NCI-H1105 treated with DMSO at 0.1 percent for 48 hours (cell line): ENCODE measurements around the gene PGS1.
"Not testable (repeated sequence)": the region's sequence is repeated elsewhere in the genome, so short reads cannot be mapped to it uniquely, and the experiment has no call there.

Experiments used
- DNase-seq: peaks from one replicate; lab custom pipeline; 2025; lab: John Stamatoyannopoulos, UW

Gene PGS1

GRCh38 chr17:78448356-78448993 lies 70.0 kb downstream of the PGS1 start:
- DNase-seq = no peak

DNA sequence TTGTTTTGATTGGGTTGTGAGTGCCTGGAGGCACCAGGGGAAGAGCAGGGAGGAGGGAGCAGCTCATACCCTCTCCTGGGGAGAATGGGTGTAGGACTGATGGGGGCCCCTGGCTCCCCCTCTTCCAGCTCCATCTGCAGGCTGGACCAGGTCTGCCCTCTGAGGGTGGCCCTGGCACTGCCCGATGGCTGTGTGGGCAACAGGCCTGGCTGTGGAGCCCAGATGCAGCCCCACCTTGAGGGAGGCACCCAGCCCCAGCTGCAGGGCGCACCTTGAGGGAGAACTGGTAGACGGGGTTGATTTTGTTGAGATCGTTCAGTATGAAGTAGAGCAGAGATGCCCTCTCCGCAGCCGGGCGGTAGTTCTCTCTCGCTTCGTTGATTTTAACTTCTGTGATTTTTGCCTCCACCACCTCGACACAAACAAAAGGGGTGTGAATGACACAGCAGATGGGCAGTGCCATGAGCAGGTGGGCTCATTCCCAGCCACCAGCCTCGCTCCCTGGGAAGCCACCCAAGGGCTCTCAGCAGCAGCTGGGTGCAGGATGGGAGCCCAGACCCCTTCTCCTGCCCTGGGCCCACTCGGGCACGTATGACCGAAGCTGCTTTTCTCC lies 71.6 kb downstream of the PGS1 start:
- DNase-seq = no peak

DNA sequence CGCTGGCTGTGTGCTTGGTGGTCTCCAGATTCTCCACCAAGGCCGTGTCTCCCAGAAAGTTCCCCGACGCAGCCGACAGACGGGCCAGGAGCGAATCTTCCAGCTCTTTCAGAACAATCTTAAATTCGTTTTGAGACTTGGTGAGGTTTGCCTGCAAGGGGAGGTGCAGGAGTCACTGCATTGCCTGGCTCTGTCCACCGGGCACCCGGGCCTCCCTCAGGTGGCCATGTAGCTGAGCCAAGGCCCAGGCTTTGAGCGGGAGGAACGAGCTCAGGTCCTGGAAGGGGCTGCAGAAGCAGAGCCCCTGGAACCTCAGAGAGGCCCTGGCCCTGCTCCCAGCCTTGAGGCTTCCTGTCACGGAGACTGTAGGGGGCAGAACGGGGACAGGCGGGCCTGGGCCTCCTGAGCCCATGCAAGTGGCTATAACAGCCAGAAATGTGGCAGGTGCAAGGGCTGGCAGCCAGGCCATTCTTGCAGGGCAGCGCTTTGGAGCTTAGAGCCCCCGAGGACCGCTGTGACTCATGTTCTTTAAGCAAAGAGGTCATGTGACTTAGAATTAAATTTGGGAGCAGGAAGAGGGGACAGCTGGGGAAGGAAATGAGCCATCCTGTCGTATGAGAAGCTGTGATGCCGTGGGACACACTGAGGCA lies 72.4 kb downstream of the PGS1 start:
- no peak for DNase-seq

DNA sequence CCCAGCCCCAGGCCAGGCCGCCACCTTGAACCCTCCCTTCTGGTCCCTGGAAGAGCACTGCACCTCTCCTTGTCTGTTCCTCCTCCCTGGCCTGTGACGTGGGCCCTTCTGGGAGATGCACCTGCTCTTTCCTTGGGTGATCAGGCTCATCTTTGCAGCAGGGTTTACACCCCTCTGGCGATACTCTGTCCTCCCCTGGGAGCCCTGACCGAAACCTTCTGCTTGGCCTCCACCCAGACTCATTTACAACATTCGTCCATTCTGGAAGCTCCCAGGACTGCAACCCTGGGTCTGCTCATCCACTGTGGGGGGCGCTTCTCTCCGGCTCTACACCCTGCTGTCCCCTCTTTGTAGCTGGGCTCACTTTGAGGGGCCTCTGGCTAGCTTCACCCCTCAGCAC lies 73.3 kb downstream of the PGS1 start:
- no peak for DNase-seq

- no peak for DNase-seq
Observed at GRCh38 chr17:78454346-78454745, 75.9 kb downstream of the PGS1 start.

DNA sequence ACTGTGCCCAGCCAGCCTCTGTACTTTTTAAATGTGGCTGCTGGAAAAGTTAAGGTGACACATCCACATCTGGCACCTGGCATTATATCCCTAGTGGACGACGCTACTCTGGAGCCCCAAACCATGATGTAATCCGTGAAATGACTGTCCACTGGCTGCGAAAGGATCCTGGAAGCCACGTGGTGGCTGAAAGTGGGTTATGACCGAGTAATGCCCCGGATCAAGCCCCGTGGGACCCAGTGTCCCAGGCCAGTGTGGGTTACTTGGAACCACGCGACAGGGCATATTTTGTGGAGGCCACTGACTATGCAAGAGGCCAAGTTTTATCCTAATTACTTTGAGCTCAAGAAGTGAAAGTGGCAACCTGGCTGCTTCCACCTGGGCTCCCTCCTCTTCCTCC lies 79.6 kb downstream of the PGS1 start:
- no peak for DNase-seq

- DNase-seq = no peak
Observed at GRCh38 chr17:78458736-78459335, 80.4 kb downstream of the PGS1 start.

DNA sequence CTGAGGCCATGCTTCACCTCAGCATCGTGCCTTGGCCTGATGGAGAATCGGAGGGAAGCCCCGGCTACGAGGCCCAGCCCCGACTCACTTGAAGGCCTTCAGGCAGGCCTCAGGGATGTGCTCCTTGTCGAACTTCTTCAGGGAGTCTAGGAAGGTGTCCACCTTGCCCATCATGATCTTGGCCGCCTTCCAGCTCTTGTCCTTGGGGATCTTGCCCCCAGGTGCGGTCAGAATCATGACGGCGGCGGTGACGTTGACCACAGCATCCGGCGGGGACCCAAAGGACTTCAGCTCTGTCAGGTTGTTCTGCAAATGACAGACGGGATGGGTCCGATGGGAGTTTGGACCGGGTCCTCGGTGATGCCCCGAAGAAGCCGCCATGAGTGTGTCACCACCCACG lies 81.2 kb downstream of the PGS1 start:
- DNase-seq = no peak

- DNase-seq = no peak
Observed at GRCh38 chr17:78460176-78460675, 81.8 kb downstream of the PGS1 start.

GRCh38 chr17:78460951-78461798 lies 82.7 kb downstream of the PGS1 start:
- DNase-seq = no peak

- DNase-seq = no peak
Observed at GRCh38 chr17:78461799-78462053, 83.3 kb downstream of the PGS1 start.

- no peak for DNase-seq
Observed at GRCh38 chr17:78462148-78462547, 83.7 kb downstream of the PGS1 start.

- DNase-seq = not testable (repeated sequence)
Observed at GRCh38 chr17:78466109-78466785, 87.8 kb downstream of the PGS1 start.

DNA sequence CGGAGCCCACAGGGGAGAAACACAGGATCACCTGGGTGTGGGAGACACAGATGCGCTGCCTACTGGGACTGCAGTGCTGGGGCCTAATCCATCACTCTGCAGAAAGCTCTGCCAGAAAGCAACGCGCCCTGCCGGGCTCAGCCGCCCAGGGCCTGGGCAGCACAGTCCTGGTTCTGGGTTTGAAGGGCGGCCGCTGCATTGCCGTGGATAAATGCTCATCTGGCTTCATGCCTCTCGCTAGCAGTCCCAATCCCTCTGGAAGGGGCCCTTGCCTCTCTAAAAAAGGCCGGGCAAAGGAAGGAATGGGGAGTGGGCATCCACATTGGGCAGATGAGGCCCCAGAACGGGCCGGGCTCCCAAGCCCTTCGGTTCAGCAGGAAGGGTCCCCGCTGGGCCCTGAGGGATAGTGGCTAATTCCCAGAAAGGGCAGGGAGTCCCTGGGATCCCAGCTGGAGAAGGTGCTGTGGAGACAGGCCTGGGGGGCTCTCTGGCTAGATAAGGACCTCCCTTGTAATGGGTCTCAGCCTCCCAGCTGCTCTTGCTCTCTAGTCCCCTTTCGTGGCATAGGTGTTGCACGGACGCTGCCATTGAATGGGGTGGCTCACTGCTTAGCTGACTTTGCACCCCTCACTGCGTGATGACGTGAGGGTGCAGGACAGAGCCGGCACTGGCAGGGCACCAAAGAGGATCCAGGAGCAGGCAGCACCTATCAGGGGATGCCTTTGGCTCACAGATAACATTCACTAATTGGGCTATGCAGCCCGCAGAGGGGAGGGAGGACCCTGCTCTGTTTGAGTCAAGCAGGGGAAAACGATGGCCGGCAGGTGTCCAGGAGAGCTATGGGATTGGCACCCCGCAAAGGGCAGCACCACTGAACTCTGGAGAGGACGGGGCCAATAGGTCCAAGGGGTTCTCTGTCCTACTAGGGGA lies 88.6 kb downstream of the PGS1 start:
- DNase-seq = no peak

DNA sequence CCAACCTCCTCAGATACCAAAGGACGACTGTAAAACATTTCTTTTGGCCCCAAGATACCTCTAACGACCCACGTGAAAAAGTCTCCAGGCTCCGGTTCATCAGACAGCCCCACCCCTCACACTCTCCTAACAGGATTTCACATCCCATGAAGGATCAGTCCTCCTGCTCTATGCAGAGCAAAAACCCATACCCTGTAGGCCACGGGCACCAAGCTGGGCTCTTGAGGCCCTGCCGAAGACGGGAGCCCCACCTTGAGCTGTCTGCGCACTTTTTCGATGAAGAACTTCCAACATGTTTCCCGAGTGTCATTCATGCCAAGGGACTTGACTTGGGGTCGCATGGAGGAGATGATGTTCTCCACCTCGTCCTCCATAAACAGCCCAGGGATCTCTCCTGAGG lies 89.9 kb downstream of the PGS1 start:
- DNase-seq = no peak

- no peak for DNase-seq
Observed at GRCh38 chr17:78469443-78469842, 91.0 kb downstream of the PGS1 start.

DNA sequence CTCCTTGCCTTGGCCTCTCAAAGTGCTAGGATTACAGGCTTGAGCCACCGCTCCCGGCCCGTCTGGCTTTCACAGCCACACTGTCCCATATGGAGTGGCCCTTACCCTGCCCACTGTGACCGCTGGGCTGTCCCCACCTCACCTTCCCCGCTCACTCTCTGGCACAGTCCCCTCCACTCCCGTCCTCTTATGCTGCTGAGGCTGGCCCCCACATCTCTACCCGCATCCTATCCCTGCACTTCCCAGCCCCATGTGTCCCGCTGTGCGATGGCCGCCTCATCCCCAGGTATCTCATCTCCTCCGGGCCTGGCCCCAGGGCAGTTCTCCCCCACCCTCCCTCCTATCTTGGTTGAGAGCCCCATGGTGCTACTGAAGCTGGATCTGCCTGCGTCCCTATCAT lies 93.2 kb downstream of the PGS1 start:
- no peak for DNase-seq

- DNase-seq = no peak
Observed at GRCh38 chr17:78472035-78472905, 93.8 kb downstream of the PGS1 start.

DNA sequence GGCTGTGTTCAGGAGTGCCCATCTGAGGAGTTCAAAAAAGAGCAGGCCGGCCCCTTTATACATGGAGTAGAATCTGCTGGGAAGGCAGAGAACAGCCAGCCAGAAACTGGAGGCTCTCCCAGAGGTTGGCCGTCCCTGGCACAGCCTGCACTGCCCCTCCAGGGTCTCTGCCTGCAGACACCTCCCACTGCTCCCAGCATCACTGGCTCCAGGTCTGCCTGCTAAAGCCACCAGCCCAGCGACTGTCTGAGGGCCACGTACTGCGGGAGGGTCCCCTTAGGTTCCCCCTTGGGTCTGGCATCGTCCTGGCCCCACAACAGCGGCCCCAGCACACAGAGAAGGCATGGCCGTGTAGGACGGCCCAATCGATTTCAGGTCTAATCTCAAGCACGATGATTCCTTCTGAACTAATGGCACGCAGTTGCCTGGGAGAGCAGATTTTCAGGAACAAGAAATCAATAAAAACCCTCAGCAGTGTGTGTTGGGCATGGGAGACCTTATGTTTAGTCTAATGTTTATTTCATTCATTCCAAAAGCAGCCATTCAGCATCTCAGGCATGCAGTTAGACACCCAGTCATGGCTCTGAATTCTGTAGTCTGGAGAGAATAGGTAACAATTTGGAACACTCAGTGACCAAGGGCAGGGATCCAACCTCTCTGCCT lies 95.6 kb downstream of the PGS1 start:
- no peak for DNase-seq
